Activated CD4-positive, alpha-beta memory T cell treated with anti-CD3 and anti-CD28 coated beads for 36 hours (primary cell): ENCODE data around the gene C13orf42. TPM values are rescaled to one million over a fixed set of nuclear protein-coding genes. Genes with fewer than 3 reads are reported as not detected.

ENCODE experiments used
- CTCF ChIA-PET: fragments of 350-600 bp; sonication (Branson Sonifier 250); formaldehyde crosslinking; loops from one replicate; lab custom pipeline; 2021; ENCODE audit warnings: antibody characterized with exemption, inconsistent platforms; lab: Charles Lee
- POLR2A ChIA-PET: fragments of 350-600 bp; sonication (Branson Sonifier 250); formaldehyde crosslinking; loops from one replicate; lab custom pipeline; 2021; ENCODE audit warnings: antibody characterized with exemption; lab: Charles Lee
- DNase-seq: peaks from one replicate; pipeline ENCODE4 v3.0.0-alpha.2; 2020
- H3K27ac Mint-ChIP-seq: one replicate; pipeline ENCODE4 v1.8.0; 2021; ENCODE audit warnings: mixed read lengths
- H3K27me3 Mint-ChIP-seq: one replicate; pipeline ENCODE4 v1.8.0; 2021; ENCODE audit warnings: mixed read lengths
- H3K36me3 Mint-ChIP-seq: one replicate; pipeline ENCODE4 v1.8.0; 2021; ENCODE audit warnings: mixed read lengths
- H3K4me1 Mint-ChIP-seq: one replicate; pipeline ENCODE4 v1.8.0; 2021; ENCODE audit warnings: low read depth, mixed read lengths
- H3K4me3 Mint-ChIP-seq: one replicate; pipeline ENCODE4 v1.8.0; 2021; ENCODE audit warnings: mild to moderate bottlenecking, mixed read lengths
- H3K9me3 Mint-ChIP-seq: one replicate; pipeline ENCODE4 v1.8.0; 2021; ENCODE audit warnings: mixed read lengths
- intact Hi-C: fragments of 100-400 bp; cut with micrococcal nuclease; formaldehyde crosslinking; loops from one replicate; pipeline ENCODE4 v1.15.1; 2023
- total RNA-seq, 2 experiments: library from RNA; stranded (reverse); gene quantifications; one replicate each; pipeline ENCODE4 v1.2.3, GENCODE V29; 2021

The C13orf42 gene
- total RNA-seq, 2 experiments from 2014 or later, result not detected

DNA sequence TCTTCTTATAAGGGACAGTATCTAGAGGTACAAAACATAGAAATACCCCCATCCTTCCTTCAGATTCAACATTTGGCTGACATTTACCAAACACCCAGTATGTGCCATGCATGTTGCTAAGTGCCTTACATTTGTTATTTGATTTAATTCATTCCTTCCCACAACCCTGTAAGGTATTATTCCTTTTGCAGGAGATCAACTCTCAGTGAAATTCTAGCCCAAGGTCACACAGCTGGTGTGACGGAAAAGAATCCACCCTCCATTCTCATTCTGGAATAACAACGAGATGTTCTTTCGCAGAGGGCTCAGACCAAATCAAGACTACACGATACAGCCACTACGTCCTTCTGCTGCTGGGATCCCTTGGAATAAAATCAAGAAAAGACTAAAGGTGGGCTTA is 67.8 kb downstream of the C13orf42 start:
- Mint-ChIP-seq H3K4me3 (no peak overlapping the region), H3K4me1 (no peaks in the 10 kb centered on the region), H3K36me3 (no peaks in the 10 kb centered on the region), H3K9me3 (no peaks in the 10 kb centered on the region), H3K27me3 (peaks cover 2% of the 10 kb centered on the region), H3K27ac (no peak overlapping the region)
- CTCF ChIA-PET, result interaction anchor here (2.3 kb wide), 1 partner anchor 26 kb away, joined by 8 read pairs; no protein-coding TSS in a partner anchor
- no peak for DNase-seq
- POLR2A ChIA-PET, result no interaction called here
- intact Hi-C loops, result no loop called here

DNA sequence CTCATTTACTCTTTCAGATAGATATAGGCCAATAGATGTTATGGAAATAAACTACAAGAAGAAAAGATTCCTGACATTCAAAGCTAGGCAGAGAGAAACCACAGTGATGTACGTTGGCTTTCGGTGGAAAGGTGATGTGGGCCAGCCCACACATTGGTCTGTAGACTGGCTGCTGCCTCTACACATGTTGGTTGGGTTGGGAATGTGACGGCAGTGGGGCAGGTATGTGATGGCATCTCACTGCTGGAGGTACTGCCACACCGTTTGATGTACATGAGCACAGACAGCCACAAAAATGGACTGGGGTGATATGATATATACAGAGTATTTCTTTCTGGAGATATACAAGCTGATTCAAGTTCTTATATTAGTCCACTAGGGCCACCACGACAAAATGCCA is 69.4 kb downstream of the C13orf42 start:
- Mint-ChIP-seq H3K4me3 (no peak overlapping the region), H3K36me3 (no peaks in the 10 kb centered on the region), H3K27ac (no peak overlapping the region), H3K27me3 (peaks cover 2% of the 10 kb centered on the region), H3K9me3 (no peaks in the 10 kb centered on the region), H3K4me1 (no peaks in the 10 kb centered on the region)
- ChIA-PET CTCF (interaction anchor here (2.3 kb wide), 1 partner anchor 27 kb away, joined by 8 read pairs; no protein-coding TSS in a partner anchor), POLR2A (no interaction called here)
- no peak for DNase-seq
- intact Hi-C loops, result no loop called here

DNA sequence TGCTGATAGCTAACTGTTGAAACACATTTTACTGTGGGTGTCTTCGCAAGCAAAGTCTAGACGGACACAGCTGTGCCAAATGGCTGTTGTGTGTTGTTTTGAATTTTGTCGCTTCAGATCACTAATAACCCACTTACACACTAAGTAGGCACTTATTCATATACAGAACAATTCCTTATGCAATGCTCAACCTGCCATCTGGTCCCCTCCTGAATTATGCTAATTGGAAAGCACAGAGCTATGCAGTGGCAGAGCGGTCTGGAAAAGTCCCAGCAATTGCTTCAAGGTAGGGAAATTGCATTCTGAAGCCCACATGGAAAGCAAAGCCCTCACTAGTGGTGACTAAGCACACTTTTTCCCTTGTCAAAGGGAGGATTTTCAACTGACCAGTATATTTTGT is 69.9 kb downstream of the C13orf42 start:
- Mint-ChIP-seq H3K9me3 (no peaks in the 10 kb centered on the region), H3K27me3 (peaks cover 2% of the 10 kb centered on the region), H3K27ac (no peak overlapping the region), H3K36me3 (no peaks in the 10 kb centered on the region), H3K4me1 (no peaks in the 10 kb centered on the region), H3K4me3 (no peak overlapping the region)
- no peak for DNase-seq
- CTCF ChIA-PET, result no interaction called here
- POLR2A ChIA-PET, result no interaction called here
- intact Hi-C loops, result no loop called here

DNA sequence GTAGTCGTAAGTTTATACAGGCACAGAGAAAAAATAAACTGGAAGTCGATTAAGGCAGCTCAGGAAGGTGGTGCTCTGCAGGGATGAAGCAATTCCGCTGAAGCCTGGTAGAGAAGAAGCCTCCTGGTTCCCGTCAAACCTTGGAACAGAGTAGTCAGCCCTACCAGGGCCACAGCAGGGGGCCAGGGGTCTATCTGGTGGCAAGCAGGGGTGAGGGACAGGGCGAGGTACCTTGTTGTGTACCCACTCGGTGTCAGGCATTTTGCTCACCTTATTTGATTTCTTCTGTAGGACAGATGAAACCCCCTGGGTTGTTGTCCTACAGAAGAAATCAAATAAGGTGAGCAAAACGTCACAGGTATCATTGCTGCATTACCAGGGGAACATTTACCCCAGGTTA is 70.6 kb downstream of the C13orf42 start:
- intact Hi-C loops, result no loop called here
- CTCF ChIA-PET, result no interaction called here
- no peak for DNase-seq

DNA sequence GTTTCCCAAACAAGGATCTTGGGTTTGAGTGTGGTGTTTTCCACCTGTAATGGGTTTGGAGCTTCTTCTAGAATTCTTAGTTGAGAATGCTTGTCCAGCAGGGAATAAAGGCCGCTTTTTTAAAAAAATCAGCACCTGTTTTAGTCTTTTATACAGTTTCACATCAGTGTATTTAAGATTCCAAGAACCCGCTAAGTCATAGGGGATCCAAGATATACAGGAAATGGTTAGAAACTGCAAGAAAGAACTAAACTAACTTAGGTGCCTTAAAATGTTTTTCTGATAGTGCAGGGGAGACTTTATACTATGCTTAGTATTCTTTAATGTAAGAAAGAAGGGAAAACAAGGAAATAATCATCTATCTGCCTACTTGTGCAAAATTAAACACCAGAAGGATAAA is 74.7 kb downstream of the C13orf42 start:
- CTCF ChIA-PET, result no interaction called here
- no peak for DNase-seq
- H3K36me3 Mint-ChIP-seq, result no peaks in the 10 kb centered on the region
- H3K27ac Mint-ChIP-seq, result no peak overlapping the region
- H3K9me3 Mint-ChIP-seq, result no peaks in the 10 kb centered on the region
- H3K27me3 Mint-ChIP-seq, result peaks cover 2% of the 10 kb centered on the region
- H3K4me1 Mint-ChIP-seq, result no peaks in the 10 kb centered on the region
- no peak overlapping the region for H3K4me3 Mint-ChIP-seq
- intact Hi-C loops, result no loop called here
- POLR2A ChIA-PET, result no interaction called here

More for the DNA sequence above, 70.6 kb downstream of the C13orf42 start:
- Mint-ChIP-seq H3K9me3 (no peaks in the 10 kb centered on the region), H3K27ac (no peak overlapping the region), H3K4me1 (no peaks in the 10 kb centered on the region), H3K36me3 (no peaks in the 10 kb centered on the region), H3K27me3 (peaks cover 2% of the 10 kb centered on the region), H3K4me3 (no peak overlapping the region)
- POLR2A ChIA-PET, result no interaction called here

DNA sequence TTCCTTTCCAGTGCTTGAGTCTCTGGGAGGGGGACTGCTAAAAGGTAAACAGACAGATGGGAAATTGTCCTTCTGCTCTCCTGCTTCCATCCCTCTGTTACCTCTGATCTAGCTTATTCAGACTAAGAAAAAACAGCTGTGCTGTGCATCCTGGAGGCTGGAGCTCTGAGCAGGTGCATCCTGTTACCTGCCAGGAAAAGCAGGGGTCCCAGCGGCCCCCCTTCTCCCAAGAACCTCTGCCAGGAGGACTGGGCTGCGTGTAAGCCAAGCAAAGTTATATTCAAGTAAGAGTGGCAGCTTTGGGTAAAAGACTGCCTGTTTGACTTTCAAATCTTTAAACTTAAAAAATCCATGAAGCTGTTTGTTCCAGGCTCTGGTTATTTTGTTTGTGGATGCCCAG is 75.1 kb downstream of the C13orf42 start:
- H3K4me1 Mint-ChIP-seq, result no peaks in the 10 kb centered on the region
- H3K27me3 Mint-ChIP-seq, result peaks cover 2% of the 10 kb centered on the region
- no peak overlapping the region for H3K27ac Mint-ChIP-seq
- no peak for DNase-seq
- POLR2A ChIA-PET, result no interaction called here
- no peak overlapping the region for H3K4me3 Mint-ChIP-seq
- CTCF ChIA-PET, result no interaction called here
- H3K36me3 Mint-ChIP-seq, result no peaks in the 10 kb centered on the region
- no peaks in the 10 kb centered on the region for H3K9me3 Mint-ChIP-seq
- intact Hi-C loops, result no loop called here

DNA sequence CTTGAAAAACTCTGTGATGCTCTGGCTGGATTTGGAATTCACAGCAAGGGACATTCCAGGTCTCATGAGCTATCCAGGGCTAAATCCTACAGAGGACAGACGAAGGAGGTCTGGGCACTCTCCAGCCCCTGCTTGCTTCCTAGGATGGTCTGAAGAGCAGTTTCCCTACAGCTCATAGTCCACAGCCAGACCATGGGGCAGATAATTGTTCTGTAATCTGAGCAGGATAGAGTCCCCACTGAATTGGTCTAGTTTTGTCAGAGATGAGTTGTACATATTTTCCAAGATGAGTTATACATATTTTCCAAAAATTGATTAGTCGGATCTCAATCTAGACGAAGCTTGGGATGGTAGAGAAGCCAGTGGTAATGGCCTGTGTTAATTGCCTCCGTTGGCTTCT is 75.6 kb downstream of the C13orf42 start:
- no peaks in the 10 kb centered on the region for H3K9me3 Mint-ChIP-seq
- intact Hi-C loops, result no loop called here
- peaks cover 2% of the 10 kb centered on the region for H3K27me3 Mint-ChIP-seq
- POLR2A ChIA-PET, result no interaction called here
- no peak overlapping the region for H3K4me3 Mint-ChIP-seq
- CTCF ChIA-PET, result no interaction called here
- H3K27ac Mint-ChIP-seq, result no peak overlapping the region
- DNase-seq, result no peak
- no peaks in the 10 kb centered on the region for H3K4me1 Mint-ChIP-seq
- no peaks in the 10 kb centered on the region for H3K36me3 Mint-ChIP-seq

DNA sequence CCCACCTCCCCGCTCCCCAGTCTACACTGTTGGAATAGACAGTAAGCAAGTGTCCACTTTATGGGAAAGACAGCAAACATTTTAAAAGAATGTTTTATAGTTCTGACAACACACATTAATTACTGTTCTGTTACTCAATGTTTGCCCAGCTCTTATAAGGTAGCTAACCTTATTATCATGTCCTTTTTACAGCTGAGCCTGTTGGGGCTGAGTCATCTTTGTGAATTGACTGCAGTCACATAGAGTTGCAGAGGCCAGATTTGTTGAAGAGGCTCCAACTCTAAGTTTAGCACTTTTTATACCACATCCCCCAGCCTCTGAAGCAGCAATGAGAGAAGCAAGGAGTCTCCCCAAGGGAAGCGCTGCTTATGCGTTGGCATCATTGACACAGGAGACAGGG is 76.2 kb downstream of the C13orf42 start:
- Mint-ChIP-seq H3K4me1 (no peaks in the 10 kb centered on the region), H3K36me3 (no peaks in the 10 kb centered on the region), H3K27ac (no peak overlapping the region), H3K27me3 (no peaks in the 10 kb centered on the region), H3K9me3 (no peaks in the 10 kb centered on the region), H3K4me3 (no peak overlapping the region)
- ChIA-PET POLR2A (no interaction called here), CTCF (no interaction called here)
- intact Hi-C loops, result no loop called here
- DNase-seq, result no peak

DNA sequence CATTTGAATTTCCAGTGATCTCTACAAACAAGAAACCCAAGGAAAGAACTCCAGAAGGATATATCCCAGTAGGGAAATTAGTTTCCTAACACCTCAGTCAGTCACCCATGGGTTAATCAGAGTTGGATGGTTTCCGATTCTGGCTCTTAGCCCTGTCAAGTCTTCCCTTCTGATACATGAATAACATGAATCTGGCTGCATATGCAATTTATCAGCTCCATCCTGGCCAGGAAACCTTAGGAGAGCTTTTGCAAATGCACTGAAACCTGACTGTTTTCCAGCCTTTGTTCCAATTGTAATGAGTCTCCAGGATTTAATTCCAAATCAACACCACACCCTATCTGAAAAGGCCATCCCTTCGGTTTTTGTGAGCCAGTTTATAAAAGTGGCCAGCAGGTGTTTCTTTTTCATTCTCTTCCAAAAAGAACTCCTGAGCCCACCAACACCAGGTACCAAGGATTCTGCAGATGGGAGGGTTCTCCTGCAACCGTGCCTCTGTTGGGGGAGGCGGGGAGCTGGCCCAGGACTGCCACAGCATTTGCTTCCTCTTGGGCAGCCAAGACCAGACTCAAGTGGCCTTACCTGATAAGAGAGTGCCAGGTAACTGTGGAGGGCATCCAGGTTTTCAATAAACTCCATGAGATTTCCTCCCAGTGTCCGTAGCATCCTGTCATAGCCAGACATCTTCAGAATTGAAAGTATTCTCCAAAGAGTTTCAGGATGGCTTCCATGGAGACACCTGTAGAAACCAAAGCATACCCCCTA is 77.5 kb downstream of the C13orf42 start:
- H3K27me3 Mint-ChIP-seq, result no peaks in the 10 kb centered on the region
- H3K9me3 Mint-ChIP-seq, result no peaks in the 10 kb centered on the region
- H3K36me3 Mint-ChIP-seq, result no peaks in the 10 kb centered on the region
- intact Hi-C loops, result no loop called here
- H3K27ac Mint-ChIP-seq, result no peak overlapping the region
- POLR2A ChIA-PET, result no interaction called here
- no peak for DNase-seq
- no peaks in the 10 kb centered on the region for H3K4me1 Mint-ChIP-seq
- no peak overlapping the region for H3K4me3 Mint-ChIP-seq
- CTCF ChIA-PET, result interaction anchor here (1.0 kb wide), 1 partner anchor 121 kb away, joined by 3 read pairs; no protein-coding TSS in a partner anchor

DNA sequence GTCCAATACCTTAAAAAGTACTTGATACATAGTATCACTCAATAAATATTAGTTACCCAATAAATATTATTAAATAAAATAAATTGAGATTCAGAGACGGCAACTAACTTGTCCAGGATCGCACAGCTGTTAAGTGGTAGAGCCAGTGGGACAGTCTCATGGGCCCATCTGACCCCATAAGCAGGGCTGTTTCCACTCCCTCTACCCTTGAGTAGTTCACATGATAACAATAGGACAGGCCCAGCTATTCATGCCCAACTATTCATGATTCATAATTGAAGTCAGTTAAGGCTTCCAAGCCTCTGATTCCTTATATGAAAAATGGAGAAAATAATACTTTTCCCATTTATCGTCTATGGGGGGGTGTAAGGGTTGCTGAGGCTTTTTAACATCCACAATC is 78.2 kb downstream of the C13orf42 start:
- no peak for DNase-seq
- POLR2A ChIA-PET, result no interaction called here

More for the DNA sequence above, 78.2 kb downstream of the C13orf42 start:
- no peak overlapping the region for H3K27ac Mint-ChIP-seq
- H3K27me3 Mint-ChIP-seq, result no peaks in the 10 kb centered on the region
- no peak overlapping the region for H3K4me3 Mint-ChIP-seq
- no peaks in the 10 kb centered on the region for H3K36me3 Mint-ChIP-seq
- no peaks in the 10 kb centered on the region for H3K4me1 Mint-ChIP-seq
- CTCF ChIA-PET, result no interaction called here
- no peaks in the 10 kb centered on the region for H3K9me3 Mint-ChIP-seq
- intact Hi-C loops, result no loop called here

Other genes starting within 250 kb of the C13orf42 start
- gene RNASEH2B, start 201.5 kb downstream of the C13orf42 start, total RNA-seq, result 10 to 100 TPM; 40.8 to 48.4 TPM
- under 1 TPM; 0.15 to 0.24 TPM for gene FAM124A, start 111.1 kb upstream of the C13orf42 start, total RNA-seq
- gene SERPINE3, start 228.4 kb upstream of the C13orf42 start, total RNA-seq, result not detected